ENCODE measurements around the gene PAXX.

The PAXX gene

DNA sequence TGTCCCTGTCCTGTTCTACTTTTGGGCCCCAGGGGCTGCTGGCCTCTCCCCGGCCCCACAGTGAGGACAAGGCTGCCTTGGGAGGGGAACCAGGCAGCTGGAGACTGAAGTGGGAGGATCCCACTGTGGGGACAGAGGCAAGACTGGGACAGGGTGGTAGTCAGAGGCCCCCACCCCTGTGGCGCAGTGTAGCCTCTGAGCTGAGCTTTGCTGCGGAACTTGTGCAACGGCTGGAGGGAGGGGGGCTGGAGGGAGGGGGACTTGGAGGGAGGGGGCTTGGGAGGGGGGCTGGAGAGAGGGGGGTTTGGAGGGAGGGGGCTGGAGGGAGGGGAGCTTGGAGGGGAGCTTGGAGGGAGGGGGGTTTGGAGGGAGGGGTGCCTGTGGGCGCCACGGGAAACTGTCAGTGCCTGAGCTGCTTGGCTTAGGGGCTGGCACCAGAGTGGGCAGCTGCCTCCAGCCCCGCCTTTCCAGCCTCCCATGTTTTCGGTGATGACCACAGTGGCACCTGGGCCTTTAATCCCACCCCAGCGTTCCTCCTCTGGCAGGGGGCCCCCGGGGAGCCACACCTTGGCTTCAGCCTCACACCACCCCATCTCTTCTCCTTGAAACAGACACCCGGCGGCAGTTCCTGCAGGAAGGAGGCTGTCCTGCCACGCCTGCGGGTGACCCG, 42.0 kb downstream of the PAXX start:
- DNase-seq: no peak

DNA sequence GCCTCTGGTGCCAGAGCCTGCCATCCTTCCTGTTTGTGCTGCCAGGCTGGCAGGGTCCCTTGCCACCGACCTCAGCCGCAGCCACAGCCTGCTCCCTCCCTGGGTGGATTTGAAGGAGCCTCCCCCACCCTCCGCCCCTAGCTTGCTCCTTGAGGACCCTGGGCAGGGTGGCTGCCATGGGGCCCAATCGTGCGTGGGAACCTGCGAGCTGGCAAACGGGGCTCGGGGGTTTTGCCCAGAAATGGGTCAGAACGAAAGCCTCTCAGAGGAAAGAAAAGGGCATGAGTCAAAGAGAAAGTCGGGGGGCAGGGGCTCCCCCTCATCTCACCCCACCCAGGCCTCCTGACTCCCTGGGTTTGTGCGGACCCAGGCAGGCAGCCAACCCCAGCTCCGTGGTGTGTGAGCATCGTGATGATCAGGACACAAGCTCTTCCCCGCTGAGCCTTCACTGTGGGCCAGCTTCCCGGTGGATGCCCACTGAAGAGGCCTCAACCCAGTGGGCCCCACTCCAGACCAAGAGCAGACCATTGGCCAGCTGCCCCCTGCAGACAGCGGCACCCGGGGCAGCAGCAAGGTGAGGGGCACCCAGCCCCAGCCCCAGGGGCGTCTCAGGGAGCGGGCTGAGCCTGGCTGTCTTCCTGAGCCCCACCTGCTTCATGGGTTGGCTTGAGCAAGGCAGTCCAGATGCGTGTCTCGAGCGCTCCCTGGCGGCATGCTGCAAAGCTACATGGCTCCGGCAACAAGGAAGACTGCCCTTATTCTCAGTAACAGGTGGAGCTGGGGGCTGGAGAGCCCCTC, 42.7 kb downstream of the PAXX start:
- peak; percentile 38 for DNase-seq

GRCh38 chr9:137035507-137035834, 43.2 kb downstream of the PAXX start:
- DNase-seq: no peak

DNA sequence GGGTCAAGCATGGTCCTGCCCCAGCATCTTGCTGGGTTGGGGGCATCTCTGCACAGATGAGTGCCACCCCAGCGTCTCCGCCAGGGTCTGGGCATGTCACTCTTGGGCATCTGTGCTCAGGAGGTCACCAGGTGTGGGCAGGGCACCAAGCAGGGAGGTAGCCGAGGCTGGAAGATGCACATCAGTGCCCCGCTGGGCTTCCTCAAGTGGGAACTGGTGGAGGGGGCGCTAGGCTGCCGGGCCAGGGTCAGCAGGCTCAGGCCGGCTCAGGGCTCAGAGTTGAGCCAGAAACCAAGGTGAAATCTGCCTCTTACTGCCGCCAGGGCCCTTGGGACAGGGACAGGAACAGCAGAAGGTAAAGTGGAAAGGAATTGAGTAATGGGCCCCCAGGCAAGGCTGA, 43.7 kb downstream of the PAXX start:
- no peak for DNase-seq

DNA sequence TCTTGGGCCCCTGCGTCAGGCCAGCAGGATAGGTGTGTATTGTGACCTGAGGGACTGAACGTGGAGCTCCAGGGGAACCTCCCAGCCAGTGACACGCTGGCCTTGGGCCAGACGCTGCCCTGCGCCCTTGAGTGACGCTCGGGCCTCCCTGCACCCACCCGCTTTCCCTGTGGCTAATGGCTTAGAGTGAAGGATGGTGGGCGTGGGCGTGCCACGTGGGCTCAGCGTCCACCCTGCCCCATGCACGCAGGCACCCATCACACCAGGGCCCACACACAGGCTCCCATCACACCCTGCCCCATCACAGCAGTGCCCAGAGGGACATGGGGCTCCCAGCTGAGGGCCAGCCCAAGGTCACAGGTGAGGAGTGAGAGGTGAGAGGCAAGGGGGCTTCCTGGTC, 44.8 kb downstream of the PAXX start:
- DNase-seq: no peak

- DNase-seq: no peak
Observed at GRCh38 chr9:137037483-137037882, 45.3 kb downstream of the PAXX start.

- no peak for DNase-seq
Observed at GRCh38 chr9:137038916-137039315, 46.7 kb downstream of the PAXX start.

GRCh38 chr9:137039611-137040366, 47.6 kb downstream of the PAXX start:
- DNase-seq: no peak

- no peak for DNase-seq
Observed at GRCh38 chr9:137040568-137040967, 48.3 kb downstream of the PAXX start.

- no peak for DNase-seq
Observed at GRCh38 chr9:137041124-137041523, 48.9 kb downstream of the PAXX start.

DNA sequence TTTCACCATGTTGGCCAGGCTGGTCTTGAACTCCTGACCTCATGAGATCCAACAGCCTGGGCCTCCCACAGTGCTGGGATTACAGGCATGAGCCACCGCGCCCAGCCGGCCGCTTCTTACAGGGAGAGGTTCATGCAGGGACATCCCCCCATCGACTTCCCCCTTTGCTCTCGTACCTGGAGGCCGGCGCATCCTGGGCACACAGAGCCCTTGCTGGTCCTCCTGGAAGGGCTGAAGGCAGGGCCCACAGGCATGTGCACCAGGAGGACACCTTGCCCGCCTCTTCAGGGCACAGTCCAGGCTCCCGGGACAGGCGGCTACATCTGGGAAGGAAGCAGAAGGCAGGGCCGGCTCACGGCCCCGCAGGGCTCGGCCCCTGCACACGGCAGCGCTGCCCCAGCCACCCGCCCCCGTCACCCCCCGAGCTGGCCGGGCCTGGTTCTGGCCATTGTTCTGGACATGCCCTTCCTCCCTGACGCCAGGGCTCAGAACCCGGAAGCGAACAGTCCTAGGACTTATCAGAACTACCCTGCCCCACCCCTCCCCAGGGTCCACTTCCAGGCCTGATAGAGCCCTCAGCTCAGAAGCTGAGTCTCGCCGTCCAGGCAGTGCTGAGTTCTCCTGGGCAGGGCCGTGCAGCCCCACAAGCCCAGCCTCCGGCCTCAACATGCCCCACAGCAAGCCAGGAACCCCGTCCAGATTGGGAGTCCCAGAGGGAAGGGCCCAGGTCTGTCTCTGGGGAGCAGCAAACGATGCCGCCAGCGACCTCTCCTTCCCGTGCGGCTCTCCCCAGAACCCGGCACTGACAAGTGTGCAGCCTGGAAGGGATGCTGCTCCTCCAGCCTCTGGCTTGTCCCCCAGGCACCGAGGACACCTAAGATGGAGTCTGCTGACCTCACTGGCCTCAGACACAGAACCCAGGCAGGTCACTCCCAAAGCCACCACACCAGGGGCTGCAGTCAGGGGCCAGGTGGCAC, 50.8 kb downstream of the PAXX start:
- DNase-seq: no peak
